Esophagus squamous epithelium (tissue), 5 donors: ENCODE data around the gene NPM3. TPM values are rescaled to one million over a fixed set of nuclear protein-coding genes. Genes with fewer than 3 reads are reported as not detected.

ENCODE experiments used
- DNase-seq: peaks from one replicate; lab custom pipeline; 2025; lab: John Stamatoyannopoulos, UW
- H3K27ac ChIP-seq, 4 donors: fragments of 200-600 bp; sonication (generic); one replicate each; pipeline ENCODE4 v1.5.1; 2016 to 2019; ENCODE audit warnings: mild to moderate bottlenecking in 1 of 4
- H3K27me3 ChIP-seq, 4 donors: fragments of 200-600 bp; sonication (generic); 1 replicate in 3 of 4; 2 replicates in 1 of 4; pipeline versions ENCODE4 v1.5.1 to v1.6.0; 2017 to 2021; ENCODE audit warnings: antibody characterized with exemption in 1 of 4
- H3K36me3 ChIP-seq, 3 donors: fragments of 200-600 bp; sonication (generic); one replicate each; pipeline ENCODE4 v1.5.1; 2016 to 2019
- H3K4me1 ChIP-seq, 3 donors: fragments of 200-600 bp; sonication (generic); one replicate each; pipeline ENCODE4 v1.5.1; 2017 to 2019
- H3K4me3 ChIP-seq, 4 donors: fragments of 200-600 bp; sonication (generic); 1 replicate in 3 of 4; 2 replicates in 1 of 4; pipeline ENCODE4 v1.5.1; 2016 to 2019; ENCODE audit warnings: mild to moderate bottlenecking in 2 of 4, moderate library complexity in 1 of 4
- H3K9me3 ChIP-seq, 3 donors: fragments of 200-600 bp; sonication (generic); one replicate each; pipeline ENCODE4 v1.5.1; 2016 to 2019
- CTCF ChIP-seq, 6 experiments: fragments of 450-650 bp in 4 of 6; fragments of 200-600 bp in 2 of 6; sonication (generic) in 2 of 6; IDR thresholded peaks; one replicate each; pipeline ENCODE4 v1.5.1; 2016 to 2019; ENCODE audit warnings: antibody characterized with exemption in 6 of 6, mild to moderate bottlenecking in 4 of 6, moderate library complexity in 4 of 6
- POLR2A ChIP-seq, 4 donors: fragments of 450-650 bp; IDR thresholded peaks; one replicate each; pipeline ENCODE4 v1.6.1; 2017; ENCODE audit warnings: antibody characterized with exemption in 4 of 4, mild to moderate bottlenecking in 4 of 4, moderate library complexity in 3 of 4
- WGBS, 2 donors: methylation state at CpG; one replicate each; pipeline ENCODE4 v1.1.5; 2018; 5-methylcytosine and 5-hydroxymethylcytosine counted together
- intact Hi-C: fragments of 100-400 bp; cut with DNase I; formaldehyde crosslinking; loops from one replicate; pipeline ENCODE4 v1.15.0; 2022
- total RNA-seq, 4 donors: library from RNA; depleted of rRNA; stranded (reverse); fragments of >200 nt; gene quantifications; one replicate each; pipeline ENCODE4 v1.1.0, GENCODE V29; 2016
- donor health status: DM: yes; HTN: yes; CAD: no.

The NPM3 gene
- total RNA-seq, 4 donors from 2014 or later = 36.7 to 91.3 (median 52.2) TPM

- intact Hi-C loops = no loop called here
- H3K4me3 ChIP-seq = no peak overlapping the region
- no peaks in the 10 kb centered on the region for H3K36me3 ChIP-seq
- H3K9me3 ChIP-seq = no peaks in the 10 kb centered on the region
- no peak overlapping the region for H3K27ac ChIP-seq
- TF ChIP-seq CTCF (IDR thresholded peaks at IDR 0.05) = no peak
- no peak for TF ChIP-seq POLR2A (IDR thresholded peaks at IDR 0.05)
- WGBS, 2 donors = 66 to 83% methylated on average over 4 to 6 of the region's 12 CpGs
- peaks cover 0 to 41% (median 0%) of the 10 kb centered on the region in 4 donors for H3K27me3 ChIP-seq
- DNase-seq = no peak
- H3K4me1 ChIP-seq = no peaks in the 10 kb centered on the region
These were observed 23.7 kb downstream of the NPM3 start for GRCh38 chr10:101759309-101760247.

DNA sequence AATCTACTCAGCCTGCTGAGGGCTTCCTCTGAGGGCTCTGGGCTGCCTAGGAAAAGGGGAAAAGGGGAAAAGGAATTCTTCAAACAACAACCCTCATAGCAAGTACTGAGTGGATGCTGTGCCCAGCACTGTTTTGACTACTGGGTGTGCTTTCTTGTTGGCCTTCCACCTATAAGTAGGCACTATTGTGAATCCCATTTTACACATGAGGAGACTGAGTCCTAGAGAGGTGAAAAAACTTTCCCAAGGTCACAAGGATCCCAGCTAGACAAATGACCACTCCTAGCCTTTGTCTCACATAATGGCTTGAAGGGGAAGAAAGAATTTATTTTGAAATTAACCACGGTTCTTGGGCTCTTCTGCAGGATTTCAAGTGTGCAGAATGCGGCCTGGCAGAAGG is 24.4 kb downstream of the NPM3 start:
- no peaks in the 10 kb centered on the region for H3K36me3 ChIP-seq
- no peaks in the 10 kb centered on the region for H3K4me1 ChIP-seq
- H3K27ac ChIP-seq = no peak overlapping the region
- no peak for TF ChIP-seq CTCF (IDR thresholded peaks at IDR 0.05)
- TF ChIP-seq POLR2A (IDR thresholded peaks at IDR 0.05) = no peak
- H3K4me3 ChIP-seq = no peak overlapping the region
- H3K27me3 ChIP-seq = peaks cover 0 to 36% (median 0%) of the 10 kb centered on the region in 4 donors
- 73 to 83% methylated on average over 2 of the region's 2 CpGs for WGBS, 2 donors
- intact Hi-C loops = no loop called here
- no peak for DNase-seq
- H3K9me3 ChIP-seq = no peaks in the 10 kb centered on the region

DNA sequence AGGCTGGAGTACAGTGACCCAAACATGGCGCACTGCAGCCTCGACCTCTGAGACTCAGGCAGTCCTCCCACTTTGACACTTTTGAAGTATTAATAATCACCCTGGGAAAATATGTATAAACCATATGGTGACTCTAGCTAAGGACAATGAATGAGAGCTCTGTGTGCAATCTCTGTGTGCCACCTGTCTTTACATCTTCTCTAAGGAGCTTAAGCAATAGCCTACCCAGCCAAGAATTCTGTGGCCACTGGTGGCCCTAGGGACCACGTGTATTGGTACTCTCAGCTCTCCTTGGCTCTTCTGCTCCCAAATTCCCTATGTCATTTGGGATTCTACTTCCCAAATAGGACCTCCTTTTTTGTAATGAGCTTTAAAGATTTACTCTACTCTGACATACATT is 31.0 kb downstream of the NPM3 start:
- Histone ChIP-seq H3K4me3 (no peak overlapping the region), H3K27me3 (peaks cover 0 to 22% (median 0%) of the 10 kb centered on the region in 4 donors), H3K36me3 (no peaks in the 10 kb centered on the region), H3K9me3 (no peaks in the 10 kb centered on the region), H3K27ac (no peak overlapping the region), H3K4me1 (no peaks in the 10 kb centered on the region)
- WGBS, 2 donors = 61 to 69% methylated on average over 3 of the region's 3 CpGs
- no peak for TF ChIP-seq CTCF (IDR thresholded peaks at IDR 0.05)
- no peak for TF ChIP-seq POLR2A (IDR thresholded peaks at IDR 0.05)
- intact Hi-C loops = no loop called here
- DNase-seq = no peak

GRCh38 chr10:101749047-101750016 is 33.9 kb downstream of the NPM3 start:
- Histone ChIP-seq H3K9me3 (no peaks in the 10 kb centered on the region), H3K4me3 (no peak overlapping the region), H3K27ac (no peak overlapping the region), H3K4me1 (no peaks in the 10 kb centered on the region), H3K36me3 (no peaks in the 10 kb centered on the region), H3K27me3 (peaks cover 0 to 20% (median 0%) of the 10 kb centered on the region in 4 donors)
- WGBS, 2 donors = 75 to 83% methylated on average over 19 of the region's 19 CpGs
- TF ChIP-seq CTCF (IDR thresholded peaks at IDR 0.05) (no peak), POLR2A (IDR thresholded peaks at IDR 0.05) (no peak)
- intact Hi-C loops = no loop called here
- DNase-seq = no peak
